Keratinocyte (primary cell): ENCODE measurements around the gene MLIP. TPM values are rescaled to one million over a fixed set of nuclear protein-coding genes. Genes with fewer than 3 reads are reported as not detected.

Experiments
- DNase-seq: peaks from one replicate; pipeline ENCODE4 v3.0.0-alpha.2; 2011; ENCODE audit warnings: low read depth, missing footprints, low spot score
- FAIRE-seq: peaks from 2 replicates; lab custom pipeline; 2011; peaks lifted over from hg19 to GRCh38; lab: Jason Lieb, UNC
- H2AFZ ChIP-seq: 2 replicates; pipeline ENCODE4 v1.6.0; 2012; ENCODE audit warnings: low read length, control low read depth, inconsistent platforms; ENCODE audit not compliant: control insufficient read depth
- H3K27ac ChIP-seq: 2 replicates; pipeline ENCODE4 v1.5.1; 2011; ENCODE audit warnings: low read length; ENCODE audit not compliant: control insufficient read depth, insufficient read depth
- H3K27me3 ChIP-seq: 3 replicates; pipeline ENCODE4 v1.6.0; 2011; ENCODE audit warnings: low read length; ENCODE audit not compliant: control insufficient read depth, insufficient read depth; ENCODE audit errors: extremely low read depth
- H3K36me3 ChIP-seq, 2 experiments: 2 replicates in 1 of 2; 3 replicates in 1 of 2; pipeline ENCODE4 v1.5.1; 2011; ENCODE audit warnings: low read length in 2 of 2, mild to moderate bottlenecking in 1 of 2; ENCODE audit not compliant: control insufficient read depth in 2 of 2, insufficient read depth in 2 of 2; ENCODE audit errors: extremely low read depth in 1 of 2
- H3K4me1 ChIP-seq: 3 replicates; pipeline ENCODE4 v1.5.1; 2011; ENCODE audit warnings: low read length; ENCODE audit not compliant: control insufficient read depth, insufficient read depth; ENCODE audit errors: extremely low read depth
- H3K4me2 ChIP-seq: 3 replicates; pipeline ENCODE4 v1.6.0; 2011; ENCODE audit warnings: low read depth, low read length; ENCODE audit not compliant: control insufficient read depth, insufficient read depth; ENCODE audit errors: extremely low read depth
- H3K4me3 ChIP-seq, 3 experiments: fragments of 200-600 bp in 1 of 3; sonication (generic) in 1 of 3; 2 replicates in 2 of 3; 3 replicates in 1 of 3; pipeline ENCODE4 v1.5.1; 2011 to 2016; ENCODE audit warnings: low read length in 3 of 3, mild to moderate bottlenecking in 3 of 3, control low read depth in 2 of 3, inconsistent platforms in 1 of 3, low read depth in 1 of 3, mixed read lengths in 1 of 3, mixed run types in 1 of 3, moderate library complexity in 1 of 3; ENCODE audit not compliant: control insufficient read depth in 2 of 3, insufficient read depth in 2 of 3; ENCODE audit errors: extremely low read depth in 1 of 3
- H3K79me2 ChIP-seq: 2 replicates; pipeline ENCODE4 v1.6.0; 2012; ENCODE audit warnings: low read length; ENCODE audit not compliant: control insufficient read depth, insufficient read depth
- H3K9ac ChIP-seq: 3 replicates; pipeline ENCODE4 v1.6.0; 2011; ENCODE audit warnings: low read length; ENCODE audit not compliant: control insufficient read depth, insufficient read depth; ENCODE audit errors: extremely low read depth
- H3K9me1 ChIP-seq: 3 replicates; pipeline ENCODE4 v1.6.0; 2011; ENCODE audit warnings: low read length; ENCODE audit not compliant: control insufficient read depth, insufficient read depth; ENCODE audit errors: extremely low read depth
- H3K9me3 ChIP-seq: 2 replicates; pipeline ENCODE4 v1.5.1; 2012; ENCODE audit warnings: low read depth, low read length; ENCODE audit not compliant: control insufficient read depth
- H4K20me1 ChIP-seq: 3 replicates; pipeline ENCODE4 v1.6.0; 2011; ENCODE audit warnings: low read length; ENCODE audit not compliant: control insufficient read depth, insufficient read depth; ENCODE audit errors: extremely low read depth
- EZH2 ChIP-seq: IDR thresholded peaks from one replicate; pipeline ENCODE4 v1.6.1; 2012; ENCODE audit warnings: inconsistent platforms, mild to moderate bottlenecking, low read length, moderate library complexity
- dilution Hi-C: fragments of 300-500 bp; cut with MboI; formaldehyde crosslinking; loops from one replicate; pipeline ENCODE4 v1.7.0; 2020; ENCODE audit warnings: low sequenced_read_pairs; ENCODE audit not compliant: extremely low pct_ligation_motif_present
- polyA plus RNA-seq, 5 experiments: library from polyadenylated mRNA; depleted of rRNA in 3 of 5; stranded (reverse) in 3 of 5; stranded (forward) in 1 of 5; unstranded in 1 of 5; fragments of >200 nt; gene quantifications; 1 replicate in 1 of 5; 2 replicates in 3 of 5; 3 replicates in 1 of 5; pipeline versions ENCODE4 v1.2.1 to v1.2.3, GENCODE V29; 2011 to 2012; ENCODE audit warnings: missing spikeins in 2 of 5, low read depth in 1 of 5, low replicate concordance in 1 of 5
- TF ChIP-seq, protein P1 (sequence below), 3 experiments: IDR thresholded peaks in 1 of 3; conservative IDR thresholded peaks in 1 of 3; optimal IDR thresholded peaks in 1 of 3; 2 replicates in 2 of 3; 3 replicates in 1 of 3; pipeline versions ENCODE3 to v1.5.1; 2011; ENCODE audit warnings: low read length in 3 of 3, mild to moderate bottlenecking in 3 of 3, moderate library complexity in 2 of 3, control low read depth in 1 of 3, inconsistent platforms in 1 of 3; ENCODE audit not compliant: insufficient read depth in 2 of 3; ENCODE audit errors: extremely low read depth in 1 of 3

Gene MLIP
- polyA plus RNA-seq, 1 donor (not counting 4 experiments of a cell fraction or from before 2014, with no cell fraction given), result 0.87 TPM

DNA sequence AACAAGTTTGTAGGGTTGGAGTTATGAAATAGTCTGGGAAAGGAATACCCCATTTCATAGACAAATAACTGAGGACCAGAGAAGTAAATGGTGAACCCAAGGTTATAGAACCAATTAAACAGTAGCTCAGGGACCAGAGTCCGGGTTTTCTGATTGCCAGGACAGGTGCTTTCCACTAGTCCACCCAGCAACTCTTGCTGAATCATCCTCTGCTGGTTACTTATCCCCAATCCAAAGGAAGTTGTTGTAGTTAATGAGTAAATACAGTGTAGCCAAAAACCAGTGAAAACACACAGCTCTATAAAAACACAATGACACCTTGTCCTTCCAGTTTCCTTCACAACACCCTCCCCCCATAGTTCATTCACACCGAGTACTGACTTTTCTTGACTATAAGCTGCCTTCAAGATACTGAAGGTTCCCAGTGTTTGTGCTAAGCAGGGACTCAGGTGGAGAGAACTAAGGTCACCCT is 196.2 kb downstream of the MLIP start:
- H3K4me1 ChIP-seq, result no peaks in the 10 kb centered on the region
- dilution Hi-C loops, result no loop called here
- FAIRE-seq (no peak), DNase-seq (no peak)
- no peak overlapping the region for H3K9ac ChIP-seq
- H3K27me3 ChIP-seq, result no peaks in the 10 kb centered on the region
- H2AFZ ChIP-seq, result no peak overlapping the region
- H3K27ac ChIP-seq, result no peak overlapping the region
- TF ChIP-seq, protein P1, sequence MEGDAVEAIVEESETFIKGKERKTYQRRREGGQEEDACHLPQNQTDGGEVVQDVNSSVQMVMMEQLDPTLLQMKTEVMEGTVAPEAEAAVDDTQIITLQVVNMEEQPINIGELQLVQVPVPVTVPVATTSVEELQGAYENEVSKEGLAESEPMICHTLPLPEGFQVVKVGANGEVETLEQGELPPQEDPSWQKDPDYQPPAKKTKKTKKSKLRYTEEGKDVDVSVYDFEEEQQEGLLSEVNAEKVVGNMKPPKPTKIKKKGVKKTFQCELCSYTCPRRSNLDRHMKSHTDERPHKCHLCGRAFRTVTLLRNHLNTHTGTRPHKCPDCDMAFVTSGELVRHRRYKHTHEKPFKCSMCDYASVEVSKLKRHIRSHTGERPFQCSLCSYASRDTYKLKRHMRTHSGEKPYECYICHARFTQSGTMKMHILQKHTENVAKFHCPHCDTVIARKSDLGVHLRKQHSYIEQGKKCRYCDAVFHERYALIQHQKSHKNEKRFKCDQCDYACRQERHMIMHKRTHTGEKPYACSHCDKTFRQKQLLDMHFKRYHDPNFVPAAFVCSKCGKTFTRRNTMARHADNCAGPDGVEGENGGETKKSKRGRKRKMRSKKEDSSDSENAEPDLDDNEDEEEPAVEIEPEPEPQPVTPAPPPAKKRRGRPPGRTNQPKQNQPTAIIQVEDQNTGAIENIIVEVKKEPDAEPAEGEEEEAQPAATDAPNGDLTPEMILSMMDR (optimal IDR thresholded peaks at IDR 0.05 in 1 of 3, IDR thresholded peaks at IDR 0.05 in 1 of 3, conservative IDR thresholded peaks at IDR 0.05 in 1 of 3; ENCODE audit: extremely low read depth in 1 of 3, insufficient read depth in 2 of 3, low read length in 3 of 3), result no peak
- no peak for TF ChIP-seq EZH2
- H4K20me1 ChIP-seq, result no peaks in the 10 kb centered on the region
- no peaks in the 10 kb centered on the region for H3K9me1 ChIP-seq
- no peaks in the 10 kb centered on the region for H3K79me2 ChIP-seq
- no peak overlapping the region for H3K4me3 ChIP-seq
- no peaks in the 10 kb centered on the region for H3K9me3 ChIP-seq
- no peaks in the 10 kb centered on the region for H3K36me3 ChIP-seq
- H3K4me2 ChIP-seq, result no peak overlapping the region

DNA sequence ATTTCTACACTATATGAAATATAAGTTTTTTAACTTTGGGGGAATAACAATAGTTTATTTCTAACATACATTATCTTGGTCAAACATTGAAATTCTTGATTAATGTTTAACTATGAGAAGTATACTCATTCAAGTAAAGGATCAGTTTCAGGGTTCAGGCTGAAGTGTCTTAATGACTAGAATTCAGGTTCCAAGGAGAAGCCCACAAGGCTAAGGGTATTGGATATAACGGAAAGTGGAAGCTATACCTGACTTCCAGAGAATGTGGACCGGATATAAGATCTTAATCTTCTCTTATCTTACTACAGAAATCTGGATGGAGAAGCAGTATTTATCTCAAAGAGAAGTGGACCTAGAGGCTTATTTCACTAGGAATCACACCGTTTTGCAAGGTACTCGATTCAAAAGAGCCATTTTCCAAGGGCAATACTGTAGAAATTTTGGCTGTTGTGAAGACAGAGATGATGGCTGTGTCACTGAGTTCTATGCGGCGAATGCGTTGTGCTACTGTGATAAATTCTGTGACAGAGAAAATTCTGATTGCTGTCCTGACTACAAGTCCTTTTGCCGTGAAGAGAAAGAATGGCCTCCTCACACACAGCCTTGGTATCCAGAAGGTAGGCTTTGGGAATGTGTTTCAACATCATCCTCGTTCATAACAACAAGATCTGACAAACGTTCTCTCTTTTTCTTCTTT is 197.2 kb downstream of the MLIP start, which contains the start of gene TINAG:
TINAG (plus strand) TSS at position 153 of the 697 bp plus-strand sequence; CDS start at position 263, 110 bp downstream.
- H3K79me2 ChIP-seq, result no peaks in the 10 kb centered on the region
- H3K9me3 ChIP-seq, result no peaks in the 10 kb centered on the region
- DNase-seq (no peak), FAIRE-seq (no peak)
- H3K27ac ChIP-seq, result no peak within 1 kb of the TSS
- no peaks in the 10 kb centered on the region for H3K4me1 ChIP-seq
- H3K9me1 ChIP-seq, result no peaks in the 10 kb centered on the region
- no peak within 1 kb of the TSS for H2AFZ ChIP-seq
- no peak within 1 kb of the TSS for H3K4me3 ChIP-seq
- H3K27me3 ChIP-seq, result no peaks in the 10 kb centered on the region
- no peak within 1 kb of the TSS for H3K9ac ChIP-seq
- no peaks in the 10 kb centered on the region for H3K36me3 ChIP-seq
- dilution Hi-C loops, result no loop called here
- TF ChIP-seq EZH2, result no peak
- TF ChIP-seq, protein P1 (optimal IDR thresholded peaks at IDR 0.05 in 1 of 3, IDR thresholded peaks at IDR 0.05 in 1 of 3, conservative IDR thresholded peaks at IDR 0.05 in 1 of 3; ENCODE audit: extremely low read depth in 1 of 3, insufficient read depth in 2 of 3, low read length in 3 of 3), result no peak
- H4K20me1 ChIP-seq, result no peaks in the 10 kb centered on the region
- no peak within 1 kb of the TSS for H3K4me2 ChIP-seq
